ENCODE measurements around the gene FBXO10.
"Not testable (repeated sequence)": the region's sequence is repeated elsewhere in the genome, so short reads cannot be mapped to it uniquely, and the experiment has no call there.

The FBXO10 gene

DNA sequence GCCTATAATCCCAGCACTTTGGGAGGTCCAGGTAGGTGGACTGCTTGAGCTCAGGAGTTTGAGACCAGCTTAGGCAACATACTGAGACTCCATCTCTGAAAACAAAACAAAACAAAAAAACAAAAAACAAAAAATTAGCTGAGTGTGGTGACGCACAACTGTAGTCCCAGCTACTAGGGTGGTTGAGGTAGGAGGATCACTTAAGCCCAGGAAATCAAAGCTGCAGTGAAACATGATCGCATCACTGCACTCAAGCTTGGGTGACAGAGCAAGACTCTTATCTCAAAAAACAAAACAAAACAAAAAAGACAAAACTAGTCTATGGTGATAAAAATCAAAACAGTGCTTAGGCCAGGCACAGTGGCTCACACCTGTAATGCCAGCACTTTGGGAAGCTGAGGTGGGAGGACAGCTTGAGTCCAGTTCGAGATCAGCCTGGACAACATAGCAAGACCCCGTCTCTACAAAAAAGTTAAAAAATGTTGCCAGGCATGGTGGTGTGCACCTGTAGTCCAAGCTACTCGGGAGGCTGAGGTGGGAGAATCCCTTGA is 28.8 kb downstream of the FBXO10 start:
- no peak for DNase-seq

GRCh38 chr9:37543468-37543867 is 32.7 kb downstream of the FBXO10 start:
- DNase-seq, result no peak

GRCh38 chr9:37542895-37543294 is 33.3 kb downstream of the FBXO10 start:
- no peak for DNase-seq

GRCh38 chr9:37542488-37542887 is 33.7 kb downstream of the FBXO10 start:
- DNase-seq, result no peak

GRCh38 chr9:37541465-37541864 is 34.7 kb downstream of the FBXO10 start:
- no peak for DNase-seq

DNA sequence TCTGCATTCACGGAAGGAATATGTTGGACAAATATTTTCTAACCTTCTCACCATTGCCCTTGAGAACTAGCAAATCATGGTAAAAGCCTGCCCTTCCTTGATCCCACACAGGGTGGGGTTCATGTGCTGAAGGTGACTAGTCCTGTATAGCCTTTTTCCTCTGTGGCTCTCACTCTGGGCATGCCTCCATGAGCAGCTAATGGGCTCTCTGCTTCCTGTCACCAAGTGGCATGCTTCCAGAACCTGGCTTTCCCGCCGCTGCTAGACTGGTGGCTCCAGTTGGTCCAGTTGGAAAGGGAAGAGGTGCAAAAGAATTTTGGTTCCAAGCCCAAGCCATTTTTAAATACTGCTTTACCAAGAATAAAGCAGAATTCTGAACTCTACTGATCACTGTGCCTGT is 35.5 kb downstream of the FBXO10 start:
- DNase-seq, result no peak

DNA sequence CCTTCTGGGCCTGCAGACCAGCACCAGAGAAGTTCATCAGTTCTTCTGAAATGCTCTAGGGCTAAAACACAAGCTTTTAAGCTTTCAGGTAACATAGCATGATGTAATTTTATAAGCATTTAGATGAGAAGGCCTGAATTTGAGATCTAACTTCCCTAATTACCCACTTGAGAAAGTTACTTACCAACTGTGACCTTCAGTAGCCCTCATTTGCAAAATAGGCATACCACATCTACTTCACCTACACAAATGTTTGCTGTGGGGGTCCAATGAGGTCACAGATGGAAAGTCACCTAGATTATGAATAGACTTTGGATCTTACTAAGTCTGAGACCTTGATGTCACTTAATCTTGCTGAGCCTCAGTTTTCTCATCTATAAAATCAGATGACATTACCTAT is 36.5 kb downstream of the FBXO10 start:
- DNase-seq, result no peak

- no peak for DNase-seq
Observed at GRCh38 chr9:37538099-37538498, 38.1 kb downstream of the FBXO10 start.

DNA sequence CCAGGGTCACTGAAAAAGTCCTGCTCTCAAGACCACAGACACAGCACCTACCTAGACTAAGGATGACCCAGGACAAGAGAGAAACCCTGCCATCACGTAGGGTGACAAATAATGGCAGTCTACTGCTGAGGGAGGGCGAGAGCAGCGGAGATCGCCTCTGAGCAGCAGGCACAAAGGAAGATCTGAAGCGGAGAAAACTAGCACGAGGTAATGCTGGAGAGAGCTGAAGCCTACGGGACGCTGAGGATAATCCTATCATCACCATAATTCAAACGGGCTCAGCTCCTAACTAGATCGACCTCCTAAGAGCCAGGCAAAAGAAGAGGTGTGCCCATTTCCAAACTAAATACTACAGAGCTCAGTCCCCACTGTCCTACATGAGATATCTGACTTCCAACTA is 41.3 kb downstream of the FBXO10 start:
- DNase-seq, result no peak

DNA sequence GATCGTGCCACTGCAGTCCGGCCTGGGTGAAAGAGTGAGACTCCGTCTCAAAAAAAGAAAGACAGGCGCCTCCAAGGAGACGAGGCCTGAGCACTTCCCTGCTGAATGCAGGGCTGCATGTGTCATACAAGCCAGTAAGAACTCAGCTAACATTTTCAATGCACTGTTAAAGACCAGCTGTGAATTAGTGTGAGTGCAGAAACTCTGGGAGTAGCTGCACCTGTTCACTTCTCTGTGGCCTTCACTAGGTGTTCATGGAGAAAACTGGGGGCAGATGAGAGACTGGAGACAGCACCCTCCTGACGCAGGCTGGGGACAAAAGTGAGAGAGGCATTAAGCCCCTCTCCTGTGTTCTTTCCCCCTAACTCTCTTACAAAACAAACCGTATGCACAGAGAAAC is 41.8 kb downstream of the FBXO10 start:
- DNase-seq, result no peak

DNA sequence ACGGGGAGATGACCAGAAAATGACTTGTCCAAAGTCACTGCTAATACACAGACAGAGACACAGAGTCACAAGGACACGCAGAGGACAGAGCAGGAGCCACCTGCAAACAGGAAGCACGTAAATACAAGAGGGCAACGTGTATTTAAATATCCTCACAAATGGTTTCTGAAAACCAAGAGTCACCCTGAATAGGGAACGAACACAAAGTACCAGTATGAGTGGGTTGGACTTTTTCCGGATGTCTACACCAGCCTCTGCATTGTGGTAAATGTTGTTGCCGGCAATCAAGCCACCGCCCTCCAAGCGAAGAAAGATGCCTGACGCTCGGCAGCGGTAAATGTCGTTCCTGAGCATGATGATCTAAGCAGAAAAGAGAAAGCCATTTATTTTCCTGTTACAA is 44.5 kb downstream of the FBXO10 start:
- DNase-seq, result no peak

- DNase-seq, result no peak
Observed at GRCh38 chr9:37528652-37529471, 47.3 kb downstream of the FBXO10 start.

GRCh38 chr9:37523916-37524315 is 52.3 kb downstream of the FBXO10 start:
- DNase-seq, result no peak

DNA sequence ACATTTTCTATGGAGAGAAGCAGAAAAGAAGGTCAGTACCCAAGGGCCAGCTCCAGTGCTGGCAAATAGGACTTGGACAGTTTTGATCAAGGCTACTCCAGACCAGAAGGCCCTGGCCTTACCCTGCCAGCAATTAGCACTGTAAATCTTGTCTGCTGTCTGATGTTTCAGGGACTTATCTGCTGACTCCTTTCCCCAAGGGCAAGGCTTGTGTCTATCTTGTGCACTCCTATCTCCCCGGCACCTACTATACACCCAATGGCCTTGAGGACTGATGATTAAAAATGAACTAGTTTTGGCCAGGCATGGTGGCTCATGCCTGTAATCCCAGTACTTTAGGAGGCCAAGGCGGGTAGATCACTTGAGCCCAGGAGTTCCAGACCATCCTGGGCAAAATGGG is 53.2 kb downstream of the FBXO10 start:
- DNase-seq, result no peak

DNA sequence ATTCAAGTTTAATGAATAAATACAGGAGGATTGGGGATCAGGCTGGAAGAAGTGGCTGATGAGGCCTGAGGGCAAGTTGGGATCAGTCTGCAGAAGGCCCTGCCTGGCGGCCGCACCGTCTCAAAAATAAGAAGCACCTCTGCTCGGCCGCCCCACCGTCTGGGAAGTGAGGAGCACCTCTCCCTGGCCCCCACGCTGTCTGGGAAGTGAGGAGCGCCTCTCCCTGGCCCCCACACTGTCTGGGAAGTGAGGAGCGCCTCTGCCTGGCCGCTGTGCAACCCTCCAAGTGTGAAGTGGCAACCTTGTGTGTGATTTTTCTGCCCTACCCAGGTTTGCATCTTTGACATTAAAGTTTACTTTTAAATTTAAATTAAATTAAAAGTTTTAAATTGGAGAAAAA is 55.1 kb downstream of the FBXO10 start:
- DNase-seq, result no peak

GRCh38 chr9:37520641-37521040 is 55.5 kb downstream of the FBXO10 start:
- DNase-seq, result no peak

GRCh38 chr9:37517923-37518322 is 58.3 kb downstream of the FBXO10 start:
- DNase-seq, result no peak

DNA sequence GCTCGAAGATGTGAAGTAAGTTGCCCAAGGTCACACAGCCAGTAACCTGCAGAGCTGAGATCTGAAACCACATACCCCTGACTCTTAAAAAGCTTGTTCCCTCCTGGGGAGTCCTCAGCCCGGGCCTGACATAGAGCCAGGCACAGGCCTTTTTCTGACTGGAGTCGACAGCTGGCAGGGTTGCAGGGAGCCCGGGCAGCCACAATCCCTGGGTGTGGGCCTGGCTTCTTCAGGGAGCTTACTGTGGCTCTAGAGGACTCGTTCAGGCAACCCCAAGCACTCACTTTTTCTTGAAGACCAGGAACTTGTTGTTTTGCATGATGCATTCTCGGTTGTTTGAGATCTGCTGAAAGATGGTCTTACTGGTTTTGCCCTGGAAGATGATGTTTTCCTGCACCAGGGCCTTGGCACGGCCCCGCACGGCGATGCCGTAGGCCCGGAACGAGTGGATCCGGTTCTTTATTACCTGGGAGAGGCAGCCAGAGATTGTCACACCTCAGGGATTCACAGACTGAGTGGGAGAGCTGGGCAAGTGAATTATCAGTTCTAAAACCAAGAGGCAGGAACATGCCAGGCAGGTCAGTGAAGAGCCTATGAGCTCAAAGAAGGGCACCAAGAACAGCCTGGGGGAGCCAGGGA is 60.4 kb downstream of the FBXO10 start:
- no peak for DNase-seq

DNA sequence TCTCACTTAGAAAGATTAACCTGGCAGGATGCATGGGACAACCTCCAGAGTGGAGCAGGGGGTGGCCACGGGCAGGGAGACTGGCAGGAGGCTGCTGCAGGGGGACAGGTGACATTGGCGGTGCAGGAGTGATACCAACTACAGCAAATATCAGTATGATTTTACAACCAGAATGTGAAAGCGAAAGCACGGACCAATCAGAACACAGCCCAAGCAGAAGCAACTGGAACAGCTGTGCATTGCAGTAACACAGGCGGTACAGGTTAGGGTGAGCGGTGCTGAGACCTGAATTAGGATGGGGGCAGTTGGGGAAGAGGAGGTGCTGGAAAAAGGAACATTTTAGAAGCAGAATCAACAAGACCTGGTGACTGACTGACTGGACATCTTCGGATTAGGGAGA is 61.2 kb downstream of the FBXO10 start:
- no peak for DNase-seq

DNA sequence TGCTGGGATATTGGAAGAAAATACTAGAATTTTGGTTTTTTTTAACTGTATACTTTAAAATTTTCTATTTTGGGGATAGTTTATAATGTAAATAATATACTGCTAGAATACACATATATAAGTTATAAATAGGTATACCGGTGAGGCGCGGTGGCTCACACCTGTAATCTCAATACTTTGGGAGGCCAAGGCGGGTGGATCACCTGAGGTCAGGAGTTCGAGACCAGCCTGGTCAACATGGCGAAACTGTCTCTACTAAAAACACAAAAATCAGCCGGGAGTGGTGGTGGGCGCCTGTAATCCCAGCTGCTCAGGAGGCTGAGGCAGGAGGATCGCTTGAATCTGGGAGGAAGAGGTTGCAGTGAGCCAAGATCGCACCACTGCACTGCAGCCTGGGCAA is 61.8 kb downstream of the FBXO10 start:
- DNase-seq, result not testable (repeated sequence)

DNA sequence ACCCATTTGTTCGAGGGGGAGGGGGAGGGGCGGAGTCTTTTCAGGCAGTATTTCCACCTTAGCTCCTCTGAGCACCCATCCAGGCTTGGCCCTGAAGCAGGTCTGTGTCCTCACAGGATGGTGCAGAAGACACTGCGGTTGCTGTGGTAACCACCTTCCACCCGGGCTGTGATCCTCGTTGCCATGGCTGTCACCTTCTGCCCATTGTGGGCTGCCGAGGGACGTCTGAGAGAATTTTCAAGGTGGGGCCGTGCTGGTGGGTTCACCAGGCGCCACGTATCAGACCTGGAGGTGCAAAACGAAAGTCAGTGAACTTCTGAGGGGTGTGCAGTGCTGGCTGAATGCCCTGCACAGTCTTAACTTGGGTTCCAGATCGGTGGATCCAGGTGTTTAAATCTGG is 63.7 kb downstream of the FBXO10 start:
- DNase-seq, result no peak

DNA sequence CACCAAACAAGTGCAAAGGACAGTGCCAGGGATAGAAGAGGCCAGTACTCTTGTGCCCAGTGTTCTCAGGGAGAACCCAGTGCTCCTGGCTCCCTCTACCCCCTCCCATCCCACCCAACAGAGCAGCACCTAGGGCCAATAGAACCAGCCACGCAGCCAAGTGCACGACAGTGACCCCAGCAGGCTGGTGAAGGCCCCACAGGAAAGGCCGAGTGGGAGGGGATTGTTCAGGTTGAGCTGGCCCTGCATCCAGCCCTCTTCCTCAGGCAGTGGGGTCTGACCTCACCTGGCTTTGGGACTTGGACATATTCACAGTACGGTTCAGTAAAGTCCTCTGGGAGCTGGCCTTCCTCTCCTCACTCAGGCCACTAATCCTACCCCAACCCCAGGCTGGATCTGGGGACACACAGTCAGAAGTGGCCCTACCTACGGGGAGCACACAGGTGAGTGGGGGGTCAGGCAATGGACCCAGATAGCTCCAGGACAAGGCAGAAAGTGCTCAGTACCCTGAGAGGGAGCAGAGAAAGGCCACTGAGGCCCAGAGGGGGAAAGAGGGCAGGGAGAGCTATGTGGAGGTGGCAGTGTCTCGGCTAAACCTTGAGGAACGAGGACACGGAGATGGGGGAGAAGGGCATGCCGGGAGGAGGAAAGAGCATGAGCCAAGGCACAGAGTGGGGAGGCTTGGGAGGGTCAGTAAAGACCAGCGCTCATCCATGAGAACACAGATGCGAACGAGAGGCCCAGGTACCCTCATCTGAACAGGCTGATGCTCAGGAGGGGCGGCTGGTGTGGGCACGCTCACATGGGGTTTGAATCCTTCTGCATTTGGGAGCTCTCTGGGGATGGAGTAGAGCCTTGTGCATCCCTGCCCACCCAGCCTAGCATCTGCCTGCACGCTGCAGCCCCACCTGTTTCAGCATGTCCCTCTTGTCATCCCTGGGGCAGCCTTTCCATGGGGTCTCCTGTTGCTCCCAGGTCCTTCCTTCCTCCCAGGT is 64.9 kb downstream of the FBXO10 start:
- no peak for DNase-seq

DNA sequence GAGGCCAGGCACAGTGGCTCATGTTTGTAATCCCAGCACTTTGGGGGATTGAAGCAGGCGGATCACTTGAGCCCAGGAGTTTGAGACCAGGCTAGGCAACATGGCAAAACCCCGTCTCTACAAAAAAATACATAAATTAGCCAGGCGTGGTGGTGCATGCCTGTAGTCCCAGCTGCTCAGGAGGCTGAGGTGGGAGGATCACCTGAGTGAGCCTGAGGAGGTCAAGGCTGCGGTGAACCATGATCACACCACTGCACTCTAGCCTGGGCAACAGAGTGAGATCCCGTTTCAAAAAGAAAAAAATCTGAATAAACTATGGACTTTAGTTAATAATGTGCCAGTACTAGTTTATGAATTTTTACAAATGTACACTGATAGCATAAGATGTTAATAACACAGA is 66.1 kb downstream of the FBXO10 start:
- not testable (repeated sequence) for DNase-seq
